NCI-H2029 (cell line): ENCODE data around the gene FCHO2.
"Not testable (repeated sequence)": the region's sequence is repeated elsewhere in the genome, so short reads cannot be mapped to it uniquely, and the experiment has no call there.

Source experiments
- DNase-seq: peaks from one replicate; lab custom pipeline; 2025; lab: John Stamatoyannopoulos, UW

Gene FCHO2

DNA sequence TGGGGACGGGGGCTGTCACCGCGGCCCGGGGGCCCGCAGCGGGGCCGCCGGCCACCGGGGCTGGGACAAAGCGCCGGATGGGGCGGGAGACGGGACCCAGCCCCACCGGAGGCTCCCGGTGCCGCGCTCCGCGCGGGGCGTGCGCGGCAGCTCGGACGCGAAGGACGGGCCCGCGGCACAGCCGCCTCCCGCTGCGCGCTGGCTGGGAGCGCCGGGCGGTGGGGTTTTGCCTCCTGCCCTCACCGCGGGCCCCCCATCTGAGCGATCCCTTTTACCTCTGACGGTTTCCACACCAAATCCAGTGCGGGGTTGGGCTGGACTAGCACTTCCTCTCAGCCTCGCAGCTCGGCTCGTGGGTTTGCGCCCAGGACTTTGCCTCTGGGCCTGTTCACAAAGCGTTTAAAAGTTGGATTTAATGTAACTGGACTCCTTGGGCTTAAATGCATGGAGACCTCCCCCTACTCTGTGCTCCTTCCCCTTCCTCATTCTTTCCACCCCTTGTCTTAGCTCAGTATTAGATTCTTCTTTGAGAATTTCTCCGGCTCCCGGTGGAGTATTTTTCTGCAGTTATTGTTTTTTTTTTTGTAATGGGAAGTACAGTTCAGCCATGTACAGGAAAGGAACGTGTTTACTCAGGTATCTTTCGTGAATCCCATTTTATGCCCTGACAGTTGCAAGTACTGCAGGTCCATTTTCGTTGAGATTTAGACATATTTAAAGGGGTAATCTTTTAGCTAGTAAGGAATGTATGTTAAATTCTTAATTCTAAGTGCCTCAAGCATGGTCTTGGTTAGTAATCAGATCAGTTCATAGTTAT, 691 bp downstream of the FCHO2 start:
- peak; percentile 45 for DNase-seq

- no peak for DNase-seq
Observed at GRCh38 chr5:72957337-72957736, 1.5 kb downstream of the FCHO2 start.

DNA sequence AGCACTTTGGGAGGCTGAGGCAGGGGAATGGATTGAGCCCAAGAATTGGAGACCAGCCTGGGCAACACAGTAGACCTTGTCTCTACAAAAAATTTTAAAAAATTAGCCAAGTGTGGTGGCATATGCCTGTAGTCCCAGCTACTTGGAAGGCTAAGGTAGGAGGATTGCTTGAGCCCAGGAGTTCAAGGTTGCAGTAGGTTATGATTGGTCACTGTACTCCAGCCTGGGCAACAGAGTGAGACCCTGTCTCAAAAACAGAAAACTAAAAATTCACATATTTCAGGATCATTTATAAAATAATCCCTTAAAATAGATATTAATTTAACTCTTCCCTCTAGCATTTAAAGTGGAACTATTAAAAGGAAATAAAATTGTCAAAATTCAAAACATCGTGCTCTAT, 3.4 kb downstream of the FCHO2 start:
- no peak for DNase-seq

DNA sequence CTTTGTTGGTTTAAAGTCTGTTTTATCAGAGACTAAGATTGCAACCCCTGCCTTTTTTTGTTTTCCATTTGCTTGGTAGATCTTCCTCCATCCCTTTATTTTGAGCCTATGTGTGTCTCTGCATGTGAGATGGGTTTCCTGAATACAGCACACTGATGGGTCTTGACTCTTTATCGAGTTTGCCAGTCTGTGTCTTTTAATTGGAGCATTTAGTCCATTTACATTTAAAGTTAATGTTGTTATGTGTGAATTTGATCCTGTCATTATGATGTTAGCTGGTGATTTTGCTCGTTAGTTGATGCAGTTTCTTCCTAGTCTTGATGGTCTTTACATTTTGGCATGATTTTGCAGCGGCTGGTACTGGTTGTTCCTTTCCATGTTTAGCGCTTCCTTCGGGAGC, 18.6 kb downstream of the FCHO2 start:
- DNase-seq = not testable (repeated sequence)

DNA sequence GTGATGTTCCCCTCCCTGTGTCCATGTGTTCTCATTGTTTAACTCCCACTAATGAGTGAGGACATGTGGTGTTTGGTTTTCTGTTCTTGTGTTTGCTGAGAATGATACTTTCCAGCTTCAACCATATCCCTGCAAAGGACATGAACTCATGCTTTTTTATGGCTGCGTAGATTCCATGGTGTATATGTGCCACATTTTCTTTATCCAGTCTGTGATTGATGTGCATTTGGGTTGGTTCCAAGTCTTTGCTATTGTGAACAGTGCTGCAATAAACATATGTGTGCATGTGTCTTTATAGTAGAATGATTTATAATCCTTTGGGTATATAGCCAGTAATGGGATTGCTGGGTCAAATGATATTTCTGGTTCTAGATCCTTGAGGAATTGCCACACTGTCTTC, 21.0 kb downstream of the FCHO2 start:
- not testable (repeated sequence) for DNase-seq

DNA sequence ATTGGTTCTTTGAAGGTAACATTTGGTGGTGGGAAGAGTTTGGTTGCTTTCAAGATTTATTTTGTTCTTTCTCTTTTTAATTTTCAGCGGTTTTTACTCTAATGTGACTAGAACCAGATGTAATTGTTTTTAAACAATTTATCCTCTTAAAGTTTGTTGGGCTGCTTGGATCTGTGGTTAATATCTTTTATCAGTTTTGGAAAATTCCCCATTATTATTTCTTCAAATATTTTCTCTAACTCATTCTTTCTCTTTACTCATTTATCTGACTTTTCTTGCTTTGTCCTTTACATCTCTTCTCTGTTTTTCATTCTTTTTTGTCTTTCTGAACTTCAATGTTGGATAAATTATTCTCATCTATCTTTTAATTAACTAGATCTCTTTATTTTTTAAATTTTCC, 29.9 kb downstream of the FCHO2 start:
- no peak for DNase-seq

GRCh38 chr5:72988769-72989168, 32.9 kb downstream of the FCHO2 start:
- DNase-seq = no peak

- no peak for DNase-seq
Observed at GRCh38 chr5:72991394-72991793, 35.6 kb downstream of the FCHO2 start.

DNA sequence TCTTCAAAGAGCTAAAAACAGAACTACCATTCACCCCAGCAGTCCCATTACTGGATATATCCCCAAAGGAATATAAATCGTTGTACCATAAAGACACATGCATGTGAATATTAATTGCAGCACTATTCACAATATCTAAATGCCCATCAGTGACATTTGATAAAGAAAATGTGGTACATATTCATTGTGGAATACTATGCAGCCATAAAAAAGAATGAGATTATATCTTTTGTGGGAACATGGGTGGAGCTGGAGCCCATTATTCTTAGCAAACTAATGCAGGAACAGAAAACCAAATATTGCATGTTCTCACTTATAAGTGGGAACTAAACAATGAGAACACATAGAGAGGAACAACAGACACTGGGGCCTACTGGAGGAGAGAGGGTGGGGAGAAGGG, 38.7 kb downstream of the FCHO2 start:
- no peak for DNase-seq

GRCh38 chr5:72996632-72997031, 40.8 kb downstream of the FCHO2 start:
- DNase-seq = no peak

DNA sequence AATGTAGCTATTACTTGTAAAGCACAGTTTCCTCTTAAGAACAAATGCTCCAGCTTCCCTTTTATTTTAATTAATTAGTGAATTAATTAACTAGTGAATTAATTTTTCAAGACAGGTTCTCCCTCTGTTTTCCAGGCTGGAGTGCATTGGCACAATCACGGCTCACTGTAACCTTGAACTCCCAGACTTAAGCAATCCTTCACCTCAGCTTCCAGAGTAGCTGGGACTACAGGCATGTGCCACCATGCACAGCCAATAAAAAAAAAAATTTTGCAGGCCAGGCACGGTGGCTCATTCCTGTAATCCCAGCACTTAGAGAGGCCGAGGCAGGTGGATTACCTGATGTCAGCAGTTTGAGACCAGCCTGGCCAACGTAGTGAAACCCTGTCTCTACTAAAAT, 44.1 kb downstream of the FCHO2 start:
- DNase-seq = no peak

DNA sequence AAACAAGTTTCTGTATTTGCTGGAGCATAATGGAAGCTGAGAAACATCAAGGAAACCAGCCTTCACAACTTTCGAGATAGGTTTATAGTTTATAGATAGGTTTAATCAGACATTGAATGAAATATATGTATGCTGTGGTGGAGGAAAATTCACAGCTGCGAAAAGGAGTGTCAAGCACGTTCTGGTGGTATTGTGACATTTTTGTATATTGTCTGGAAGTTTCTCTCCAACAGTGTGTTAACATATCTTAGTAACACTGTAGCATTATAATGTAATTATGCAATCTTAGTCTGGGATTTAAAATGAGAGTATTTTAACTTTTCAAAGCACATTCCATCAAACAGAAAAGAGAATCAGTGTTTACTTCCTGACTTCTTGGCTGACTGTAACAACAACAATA, 50.0 kb downstream of the FCHO2 start:
- no peak for DNase-seq

GRCh38 chr5:73007051-73007450, 51.2 kb downstream of the FCHO2 start:
- no peak for DNase-seq

- no peak for DNase-seq
Observed at GRCh38 chr5:73008831-73009230, 53.0 kb downstream of the FCHO2 start.

- not testable (repeated sequence) for DNase-seq
Observed at GRCh38 chr5:73011612-73012011, 55.8 kb downstream of the FCHO2 start.

DNA sequence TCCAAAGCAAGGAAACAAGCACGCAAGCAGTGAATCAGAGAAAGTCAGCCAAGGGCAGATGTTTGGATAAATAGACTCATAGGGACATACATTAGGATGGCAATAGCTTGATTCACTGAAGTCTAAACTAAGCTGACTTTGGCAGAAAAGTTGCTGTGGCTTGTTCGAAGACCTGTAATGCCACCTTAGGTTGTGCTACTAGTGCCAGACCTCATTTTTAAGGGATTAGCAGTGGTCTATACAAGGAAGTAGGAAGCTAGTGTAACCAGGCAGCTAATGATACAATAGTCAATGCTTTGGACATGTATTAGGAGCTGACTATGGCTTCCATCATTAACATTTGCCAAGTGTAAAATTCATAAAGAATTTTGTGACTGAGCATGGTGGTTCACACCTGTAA, 63.1 kb downstream of the FCHO2 start:
- DNase-seq = no peak

DNA sequence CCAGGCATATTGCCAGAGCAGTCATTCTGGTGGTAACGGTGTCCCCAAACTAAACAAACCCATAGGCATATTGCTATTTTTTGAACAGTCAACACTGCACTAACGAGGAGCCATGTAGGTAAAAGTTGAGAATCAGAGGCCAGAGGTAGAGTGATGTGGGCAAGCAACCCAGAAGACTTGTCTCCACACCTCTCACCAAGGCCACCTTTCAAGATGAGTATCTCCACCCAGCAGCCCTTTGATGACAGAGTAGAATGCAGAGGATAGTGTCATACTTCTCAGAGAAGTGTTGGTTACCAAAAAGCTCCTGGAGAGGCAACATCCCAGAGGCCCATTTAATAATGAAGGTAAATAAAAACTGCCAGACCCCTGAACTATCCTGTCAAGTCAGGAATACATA, 63.9 kb downstream of the FCHO2 start:
- DNase-seq = no peak

- no peak for DNase-seq
Observed at GRCh38 chr5:73022471-73023169, 66.8 kb downstream of the FCHO2 start.

- DNase-seq = not testable (repeated sequence)
Observed at GRCh38 chr5:73024946-73025544, 69.2 kb downstream of the FCHO2 start.

GRCh38 chr5:73027361-73027760, 71.5 kb downstream of the FCHO2 start:
- DNase-seq = no peak

- no peak for DNase-seq
Observed at GRCh38 chr5:73027816-73028215, 72.0 kb downstream of the FCHO2 start.

DNA sequence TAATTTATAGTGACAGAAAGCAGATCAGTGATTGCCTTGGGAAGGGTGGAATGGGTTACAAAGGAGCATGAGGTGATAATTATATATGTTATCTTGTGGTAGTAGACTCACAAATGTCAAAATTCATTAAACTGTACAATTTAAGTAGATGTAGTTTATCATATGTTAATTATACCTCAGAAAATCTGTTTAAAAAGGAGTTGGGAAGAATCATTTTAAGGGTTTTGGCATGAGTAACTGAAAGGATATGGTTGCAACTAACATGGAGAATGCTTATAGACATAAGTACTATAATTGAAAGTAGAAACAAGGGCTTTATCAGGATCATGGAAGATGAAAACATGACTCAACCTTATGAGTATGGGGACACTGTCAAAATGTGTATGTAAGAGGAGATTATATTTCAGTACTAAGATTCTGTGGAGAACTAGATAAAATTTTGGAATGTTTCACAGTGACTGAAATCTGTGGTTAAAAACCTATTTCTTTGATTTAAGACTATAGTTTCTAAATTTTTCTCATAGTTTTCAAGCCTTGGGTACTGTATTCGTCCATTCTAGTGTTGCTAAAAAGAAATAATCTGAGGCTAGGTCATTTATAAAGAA, 73.3 kb downstream of the FCHO2 start:
- DNase-seq = no peak

DNA sequence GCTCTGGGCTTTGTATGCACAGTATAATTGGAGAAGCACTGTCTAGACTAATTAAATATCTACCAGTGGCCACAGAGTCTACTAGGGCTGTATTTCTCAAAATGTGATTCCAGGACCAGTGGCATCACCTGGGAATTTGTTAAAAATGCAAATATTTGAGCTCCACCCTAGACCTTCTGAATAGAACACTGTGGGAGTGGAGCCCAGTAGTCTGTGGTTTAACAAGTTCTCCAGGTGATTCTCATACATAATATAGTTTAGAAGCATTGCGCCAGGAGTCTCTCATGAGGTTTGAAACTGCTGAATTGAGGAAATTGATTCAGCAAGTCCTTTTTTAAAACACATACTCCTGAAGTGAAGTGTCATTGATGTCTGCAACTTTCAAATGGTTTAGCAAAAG, 74.7 kb downstream of the FCHO2 start:
- no peak for DNase-seq
